ENCODE data around the gene TNFRSF13B. TPM values are rescaled to one million over a fixed set of nuclear protein-coding genes. Genes with fewer than 3 reads are reported as not detected.
A peak's percentile ranks its signal among the peaks of the same experiment; 100 is the strongest.

The TNFRSF13B gene
- total and polyA plus RNA-seq, 7 donors: not detected

GRCh38 chr17:16917671-16918394, 54.1 kb downstream of the TNFRSF13B start:
- DNase-seq (peak in 1 of 2 donors; percentile 11), ATAC-seq (no peak)
- Histone ChIP-seq H3K36me3 (ENCODE audit: insufficient read depth in 1 of 2, low read depth in 1 of 2) (no peaks in the 10 kb centered on the region), H3K4me3 (no peak overlapping the region), H3K27ac (no peak overlapping the region), H3K4me1 (no peaks in the 10 kb centered on the region), H3K27me3 (ENCODE audit: insufficient read depth in 3 of 3, low read length in 2 of 3) (no peaks in the 10 kb centered on the region), H3K9me3 (no peaks in the 10 kb centered on the region)
- intact Hi-C loops (cut with DNase I): no loop called here
- 92 to 95% (median 92%) methylated on average over 7 of the region's 7 CpGs for WGBS, 3 donors
- TF ChIP-seq, protein P1, sequence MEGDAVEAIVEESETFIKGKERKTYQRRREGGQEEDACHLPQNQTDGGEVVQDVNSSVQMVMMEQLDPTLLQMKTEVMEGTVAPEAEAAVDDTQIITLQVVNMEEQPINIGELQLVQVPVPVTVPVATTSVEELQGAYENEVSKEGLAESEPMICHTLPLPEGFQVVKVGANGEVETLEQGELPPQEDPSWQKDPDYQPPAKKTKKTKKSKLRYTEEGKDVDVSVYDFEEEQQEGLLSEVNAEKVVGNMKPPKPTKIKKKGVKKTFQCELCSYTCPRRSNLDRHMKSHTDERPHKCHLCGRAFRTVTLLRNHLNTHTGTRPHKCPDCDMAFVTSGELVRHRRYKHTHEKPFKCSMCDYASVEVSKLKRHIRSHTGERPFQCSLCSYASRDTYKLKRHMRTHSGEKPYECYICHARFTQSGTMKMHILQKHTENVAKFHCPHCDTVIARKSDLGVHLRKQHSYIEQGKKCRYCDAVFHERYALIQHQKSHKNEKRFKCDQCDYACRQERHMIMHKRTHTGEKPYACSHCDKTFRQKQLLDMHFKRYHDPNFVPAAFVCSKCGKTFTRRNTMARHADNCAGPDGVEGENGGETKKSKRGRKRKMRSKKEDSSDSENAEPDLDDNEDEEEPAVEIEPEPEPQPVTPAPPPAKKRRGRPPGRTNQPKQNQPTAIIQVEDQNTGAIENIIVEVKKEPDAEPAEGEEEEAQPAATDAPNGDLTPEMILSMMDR (IDR thresholded peaks at IDR 0.05): no peak

DNA sequence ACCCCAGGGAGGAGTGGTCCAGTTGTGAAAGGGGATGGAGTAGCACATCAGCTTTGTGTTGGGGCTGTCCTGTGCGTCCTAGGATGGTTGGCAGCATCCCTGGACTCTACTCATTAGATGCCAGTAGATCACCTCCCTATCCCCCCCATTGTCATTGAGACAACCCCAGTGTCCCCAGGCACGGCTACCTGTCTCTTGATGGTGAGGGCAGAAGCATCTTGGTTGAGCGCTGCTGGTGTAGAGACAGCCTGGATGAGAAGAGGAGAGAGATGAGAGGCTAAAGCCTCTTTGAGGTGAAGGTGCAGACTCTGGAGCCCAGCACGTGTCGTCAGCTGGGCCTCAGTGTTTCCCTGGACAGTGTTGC, 55.4 kb downstream of the TNFRSF13B start:
- Histone ChIP-seq H3K4me3 (no peak overlapping the region), H3K9me3 (no peaks in the 10 kb centered on the region), H3K4me1 (no peaks in the 10 kb centered on the region), H3K27me3 (ENCODE audit: insufficient read depth in 3 of 3, low read length in 2 of 3) (no peaks in the 10 kb centered on the region), H3K36me3 (ENCODE audit: insufficient read depth in 1 of 2, low read depth in 1 of 2) (no peaks in the 10 kb centered on the region), H3K27ac (no peak overlapping the region)
- 90 to 95% (median 90%) methylated on average over 5 of the region's 5 CpGs for WGBS, 3 donors
- ATAC-seq (no peak), DNase-seq (peak in 1 of 2 donors; percentile 14)
- intact Hi-C loops (cut with DNase I): no loop called here
- TF ChIP-seq, protein P1 (IDR thresholded peaks at IDR 0.05): no peak

GRCh38 chr17:16915752-16916556, 56.0 kb downstream of the TNFRSF13B start:
- TF ChIP-seq, protein P1 (IDR thresholded peaks at IDR 0.05): peak; percentile 26
- DNase-seq: no peak
- Histone ChIP-seq H3K27ac (no peak overlapping the region), H3K4me3 (no peak overlapping the region), H3K36me3 (ENCODE audit: insufficient read depth in 1 of 2, low read depth in 1 of 2) (no peaks in the 10 kb centered on the region), H3K27me3 (ENCODE audit: insufficient read depth in 3 of 3, low read length in 2 of 3) (peaks cover 0 to 3% (median 0%) of the 10 kb centered on the region in 3 donors), H3K9me3 (no peaks in the 10 kb centered on the region), H3K4me1 (no peaks in the 10 kb centered on the region)
- intact Hi-C loops (cut with DNase I): no loop called here
- ATAC-seq: peak in 1 of 4 donors; percentile 69
- WGBS, 3 donors: 64 to 67% (median 65%) methylated on average over 11 of the region's 11 CpGs

GRCh38 chr17:16913463-16913862, 58.5 kb downstream of the TNFRSF13B start:
- ATAC-seq (no peak), DNase-seq (no peak)
- Histone ChIP-seq H3K4me1 (no peaks in the 10 kb centered on the region), H3K36me3 (ENCODE audit: insufficient read depth in 1 of 2, low read depth in 1 of 2) (no peaks in the 10 kb centered on the region), H3K4me3 (no peak overlapping the region), H3K27me3 (ENCODE audit: insufficient read depth in 3 of 3, low read length in 2 of 3) (peaks cover 0 to 3% (median 0%) of the 10 kb centered on the region in 3 donors), H3K27ac (no peak overlapping the region), H3K9me3 (no peaks in the 10 kb centered on the region)
- intact Hi-C loops (cut with DNase I): no loop called here
- 88 to 89% (median 89%) methylated on average over 2 of the region's 2 CpGs for WGBS, 3 donors
- TF ChIP-seq, protein P1 (IDR thresholded peaks at IDR 0.05): no peak
